ELF-1 (cell line): Measurements from ENCODE around the gene NRIP1.

Experiments
- DNase-seq: peaks from one replicate; pipeline ENCODE4 v3.0.0-alpha.2; 2016; ENCODE audit warnings: low read depth, low spot score

Gene NRIP1, protein sequence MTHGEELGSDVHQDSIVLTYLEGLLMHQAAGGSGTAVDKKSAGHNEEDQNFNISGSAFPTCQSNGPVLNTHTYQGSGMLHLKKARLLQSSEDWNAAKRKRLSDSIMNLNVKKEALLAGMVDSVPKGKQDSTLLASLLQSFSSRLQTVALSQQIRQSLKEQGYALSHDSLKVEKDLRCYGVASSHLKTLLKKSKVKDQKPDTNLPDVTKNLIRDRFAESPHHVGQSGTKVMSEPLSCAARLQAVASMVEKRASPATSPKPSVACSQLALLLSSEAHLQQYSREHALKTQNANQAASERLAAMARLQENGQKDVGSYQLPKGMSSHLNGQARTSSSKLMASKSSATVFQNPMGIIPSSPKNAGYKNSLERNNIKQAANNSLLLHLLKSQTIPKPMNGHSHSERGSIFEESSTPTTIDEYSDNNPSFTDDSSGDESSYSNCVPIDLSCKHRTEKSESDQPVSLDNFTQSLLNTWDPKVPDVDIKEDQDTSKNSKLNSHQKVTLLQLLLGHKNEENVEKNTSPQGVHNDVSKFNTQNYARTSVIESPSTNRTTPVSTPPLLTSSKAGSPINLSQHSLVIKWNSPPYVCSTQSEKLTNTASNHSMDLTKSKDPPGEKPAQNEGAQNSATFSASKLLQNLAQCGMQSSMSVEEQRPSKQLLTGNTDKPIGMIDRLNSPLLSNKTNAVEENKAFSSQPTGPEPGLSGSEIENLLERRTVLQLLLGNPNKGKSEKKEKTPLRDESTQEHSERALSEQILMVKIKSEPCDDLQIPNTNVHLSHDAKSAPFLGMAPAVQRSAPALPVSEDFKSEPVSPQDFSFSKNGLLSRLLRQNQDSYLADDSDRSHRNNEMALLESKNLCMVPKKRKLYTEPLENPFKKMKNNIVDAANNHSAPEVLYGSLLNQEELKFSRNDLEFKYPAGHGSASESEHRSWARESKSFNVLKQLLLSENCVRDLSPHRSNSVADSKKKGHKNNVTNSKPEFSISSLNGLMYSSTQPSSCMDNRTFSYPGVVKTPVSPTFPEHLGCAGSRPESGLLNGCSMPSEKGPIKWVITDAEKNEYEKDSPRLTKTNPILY (N-terminal part only)

DNA sequence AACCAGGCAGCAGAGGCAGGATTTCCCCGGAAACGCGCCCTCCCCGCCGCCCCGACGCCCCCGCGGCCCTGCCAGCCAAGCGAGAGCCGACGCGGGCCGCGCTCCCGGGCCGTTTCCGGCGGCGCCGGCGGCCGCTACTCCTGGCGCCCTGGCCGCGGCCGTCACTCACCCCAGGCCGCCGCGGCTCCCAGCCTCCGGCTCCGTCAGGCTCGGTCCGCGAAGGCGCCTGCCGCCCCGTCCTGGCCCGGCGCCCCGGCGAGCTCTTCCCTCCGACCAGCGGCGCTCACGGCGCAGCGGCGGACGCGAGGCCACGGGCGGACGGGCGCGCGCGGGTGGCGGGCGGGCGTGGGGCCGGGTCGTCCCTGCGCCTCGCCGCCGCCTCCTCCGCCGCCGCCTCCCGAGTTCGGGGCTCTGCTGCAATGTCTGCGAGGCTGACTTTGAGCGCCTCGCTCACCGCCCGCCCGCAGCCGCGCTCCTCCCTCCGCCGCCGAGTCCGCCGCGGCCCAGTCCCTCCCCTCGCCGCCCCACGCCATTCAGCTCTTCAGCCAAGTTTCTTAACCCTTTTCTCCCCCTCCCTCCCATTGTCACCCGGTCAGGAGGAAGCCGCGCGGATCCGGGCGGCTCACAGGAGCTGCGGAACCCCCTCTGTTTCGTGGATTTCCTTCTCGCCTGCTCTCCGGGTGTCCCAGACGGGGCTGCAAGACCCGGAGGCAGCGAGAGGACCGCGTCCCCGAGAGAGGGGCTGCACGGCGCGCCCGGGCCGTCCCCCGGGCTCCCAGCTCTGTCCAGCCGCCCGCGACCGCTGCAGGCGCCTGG is at the start of gene NRIP1:
TSS of gene NRIP1 (minus strand) at position 425 of the 816 bp plus-strand sequence. CDS start 96,808 bp downstream, outside the sequence.
- peak; percentile 84 for DNase-seq

DNA sequence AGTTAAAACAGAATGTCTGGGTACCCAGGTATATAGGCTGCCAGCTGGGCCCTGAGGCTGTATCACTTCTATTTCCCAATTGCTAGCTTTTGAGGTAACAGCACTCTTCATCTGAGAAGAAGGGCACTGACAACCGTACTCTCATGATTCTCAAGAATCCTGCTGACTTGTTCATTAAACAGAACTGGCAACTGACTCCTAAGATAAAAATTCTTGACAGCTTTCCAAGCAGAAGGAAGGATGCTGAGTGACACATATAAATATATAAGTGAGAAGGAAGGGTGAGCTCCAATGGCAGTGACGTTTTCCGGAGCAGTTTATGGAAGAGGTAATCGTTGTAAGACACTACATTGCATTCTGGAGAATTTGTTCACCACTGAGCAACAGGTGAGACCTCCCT is 48.1 kb upstream of the NRIP1 start:
- no peak for DNase-seq

GRCh38 chr21:15108801-15109200 is 44.0 kb upstream of the NRIP1 start:
- no peak for DNase-seq

GRCh38 chr21:15104470-15104869 is 39.7 kb upstream of the NRIP1 start:
- no peak for DNase-seq

DNA sequence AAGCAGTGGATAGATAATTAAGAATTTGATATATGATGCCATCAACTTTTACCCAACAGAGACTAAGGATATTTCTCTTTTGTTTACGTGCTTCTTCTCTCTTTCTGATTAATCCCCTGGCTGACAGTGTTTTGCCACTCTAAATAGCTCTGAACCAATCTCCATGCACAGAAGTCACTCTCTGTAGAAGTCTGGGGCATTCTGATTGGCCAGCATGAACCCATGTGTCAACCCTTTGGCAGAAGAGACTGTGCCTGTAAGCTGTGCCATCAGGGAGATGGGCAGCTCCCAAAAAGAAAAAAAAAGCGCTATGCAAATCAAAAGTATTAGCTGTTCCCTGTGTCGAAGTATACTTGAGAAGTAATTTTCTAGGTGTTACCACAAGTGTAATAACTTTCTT is 34.1 kb upstream of the NRIP1 start:
- no peak for DNase-seq

DNA sequence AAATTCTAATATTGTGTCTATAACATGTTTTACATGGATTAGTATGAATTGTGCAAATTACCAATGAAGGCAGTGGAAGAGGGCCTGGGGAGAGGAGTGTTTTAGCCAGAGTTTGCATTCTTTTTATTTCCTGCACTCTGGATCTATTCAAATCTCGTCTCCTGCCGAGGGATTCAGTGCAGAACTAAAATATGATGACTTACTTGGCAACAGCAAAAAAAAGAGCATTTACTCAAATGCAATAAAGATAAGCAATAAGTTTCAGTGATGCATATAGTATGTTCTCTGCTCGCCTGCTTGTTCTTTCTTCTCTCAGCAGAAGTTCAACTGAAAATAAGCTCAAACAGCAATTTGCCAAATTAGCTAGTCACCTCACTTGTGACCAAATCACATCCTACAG is 33.4 kb upstream of the NRIP1 start:
- DNase-seq = no peak

- no peak for DNase-seq
These were observed 32.8 kb upstream of the NRIP1 start for GRCh38 chr21:15097580-15097979.

DNA sequence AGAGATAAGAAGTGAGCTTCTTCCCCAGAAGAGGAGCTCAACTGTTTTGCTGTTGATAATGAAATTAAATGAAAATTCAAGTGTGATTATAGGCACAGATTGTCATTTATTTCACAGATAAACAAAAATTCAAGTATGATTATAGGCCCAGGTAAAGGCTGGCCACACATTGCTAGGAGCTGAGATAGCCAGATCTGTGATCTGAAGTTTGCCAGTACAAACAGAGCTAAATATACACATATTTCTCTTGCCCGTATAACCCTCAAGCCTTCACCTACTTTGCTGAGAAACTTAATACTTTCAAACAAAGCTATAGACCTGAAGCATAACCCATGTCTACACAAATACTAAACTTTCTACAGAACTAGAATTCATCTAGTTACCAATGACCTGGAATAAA is 31.3 kb upstream of the NRIP1 start:
- no peak for DNase-seq

DNA sequence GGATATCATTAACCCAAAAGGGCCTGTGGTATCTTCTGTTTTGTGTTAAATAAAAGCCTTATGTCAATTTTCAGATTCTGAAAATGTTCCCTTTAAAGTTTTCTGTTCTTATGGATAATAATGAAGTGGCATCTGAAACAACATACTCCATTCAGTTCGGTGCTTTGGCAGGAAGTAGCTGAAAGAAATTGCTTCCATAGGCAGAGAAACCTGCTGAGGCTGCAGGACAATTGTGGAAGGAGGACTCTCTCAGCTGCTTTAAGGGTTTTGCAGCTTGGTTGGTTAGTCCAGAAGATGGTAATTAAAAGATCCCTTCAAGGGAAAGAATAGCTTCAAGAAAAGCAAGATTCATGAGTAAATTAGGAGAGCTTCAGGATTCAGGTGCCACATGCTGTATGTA is 30.5 kb upstream of the NRIP1 start:
- no peak for DNase-seq

DNA sequence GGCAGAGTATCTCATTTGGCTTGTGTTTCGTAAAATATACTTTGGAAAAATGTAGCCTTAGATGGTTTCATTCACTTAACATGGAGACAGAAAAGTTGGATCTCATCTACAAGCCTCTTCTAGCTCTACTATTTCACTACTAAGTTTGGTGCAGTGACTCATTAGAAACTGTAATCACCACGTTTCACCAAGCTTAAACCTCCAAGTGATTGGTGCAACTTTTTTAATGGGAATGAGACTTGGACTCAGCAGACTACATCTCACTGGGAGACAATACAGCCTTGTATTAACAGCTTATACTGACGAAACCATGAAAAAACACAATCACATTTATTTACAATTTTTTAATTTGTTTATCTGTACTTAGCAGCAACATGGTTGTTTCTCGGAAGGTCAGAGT is 29.9 kb upstream of the NRIP1 start:
- DNase-seq = no peak

DNA sequence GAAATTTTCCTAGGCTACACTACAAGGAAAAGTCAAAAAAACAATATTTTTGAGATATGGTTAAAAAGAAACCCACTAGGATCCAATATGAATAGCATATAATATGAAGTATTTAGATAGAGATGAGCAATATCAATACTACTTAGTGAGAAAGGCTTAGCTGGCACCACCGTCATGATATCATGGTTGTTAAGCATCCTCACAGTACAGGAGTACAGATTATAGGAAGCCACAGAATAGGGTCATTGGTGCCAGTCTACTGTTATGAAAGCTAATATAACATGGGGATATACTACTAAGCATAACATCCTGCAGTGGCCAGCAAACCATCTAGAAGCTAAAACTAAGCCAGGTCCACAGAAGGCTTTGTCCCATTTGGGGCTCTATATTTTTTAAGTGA is 28.4 kb upstream of the NRIP1 start:
- DNase-seq = no peak

DNA sequence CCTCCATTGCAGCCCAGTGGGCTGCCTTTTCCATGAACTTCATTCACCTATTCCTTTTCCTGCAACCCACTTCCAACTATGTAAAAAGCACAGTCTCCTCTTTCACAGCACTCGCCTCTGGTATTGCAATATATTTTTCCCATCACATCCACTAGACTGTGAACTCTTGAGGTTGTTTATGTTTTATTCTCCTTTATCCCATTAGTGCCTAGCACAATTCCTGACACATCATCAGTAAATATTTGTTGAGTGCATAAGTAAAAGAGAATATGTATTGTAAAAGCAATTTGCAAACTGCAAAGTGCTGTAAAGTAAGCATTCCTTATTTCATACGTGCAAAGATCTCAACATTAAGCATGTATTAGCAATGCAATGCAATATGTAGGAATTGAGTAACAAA is 27.9 kb upstream of the NRIP1 start:
- no peak for DNase-seq

DNA sequence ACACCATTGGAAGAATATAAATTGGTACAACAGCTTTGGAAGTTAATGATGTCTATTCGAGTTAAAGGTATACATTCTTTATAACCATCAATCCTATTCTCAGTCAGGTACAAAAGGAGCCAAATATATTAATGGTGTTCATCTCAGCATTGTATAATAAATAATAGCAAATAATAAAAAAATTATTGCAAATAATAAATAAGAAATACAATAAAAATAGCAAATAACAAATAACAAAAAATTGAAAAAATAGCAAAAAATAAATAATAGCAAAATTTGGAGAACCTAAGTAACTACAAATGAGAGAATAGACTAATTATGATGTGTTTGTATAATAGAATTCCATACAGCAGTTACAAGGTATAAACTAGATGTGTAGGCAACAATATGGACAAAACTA is 25.6 kb upstream of the NRIP1 start:
- DNase-seq = no peak

GRCh38 chr21:15088488-15088887 is 23.7 kb upstream of the NRIP1 start:
- no peak for DNase-seq

- DNase-seq = no peak
These were observed 19.9 kb upstream of the NRIP1 start for GRCh38 chr21:15084668-15085067.

DNA sequence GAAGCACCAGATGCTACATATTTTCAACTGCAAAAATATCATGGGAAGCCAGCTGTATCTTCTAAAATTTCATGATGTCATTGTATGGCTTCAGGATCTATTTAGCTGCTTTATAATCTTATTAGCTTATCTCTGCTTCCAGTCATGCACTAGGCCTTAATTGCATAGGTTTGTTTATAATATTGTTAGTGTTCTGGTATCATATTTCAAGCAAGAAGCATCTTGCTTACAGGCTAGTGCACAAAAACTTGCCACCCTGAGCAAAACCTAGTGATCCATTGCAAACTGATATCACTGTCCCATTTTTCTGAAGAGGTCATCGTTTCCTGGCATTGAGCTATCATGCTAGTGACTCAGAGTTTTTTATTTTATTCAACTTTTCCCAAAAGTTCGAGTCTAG is 15.7 kb upstream of the NRIP1 start:
- DNase-seq = no peak

- DNase-seq = no peak
These were observed 14.5 kb upstream of the NRIP1 start for GRCh38 chr21:15079269-15079668.

GRCh38 chr21:15078180-15078579 is 13.4 kb upstream of the NRIP1 start:
- DNase-seq = no peak

GRCh38 chr21:15077529-15078145 is 12.8 kb upstream of the NRIP1 start:
- no peak for DNase-seq

DNA sequence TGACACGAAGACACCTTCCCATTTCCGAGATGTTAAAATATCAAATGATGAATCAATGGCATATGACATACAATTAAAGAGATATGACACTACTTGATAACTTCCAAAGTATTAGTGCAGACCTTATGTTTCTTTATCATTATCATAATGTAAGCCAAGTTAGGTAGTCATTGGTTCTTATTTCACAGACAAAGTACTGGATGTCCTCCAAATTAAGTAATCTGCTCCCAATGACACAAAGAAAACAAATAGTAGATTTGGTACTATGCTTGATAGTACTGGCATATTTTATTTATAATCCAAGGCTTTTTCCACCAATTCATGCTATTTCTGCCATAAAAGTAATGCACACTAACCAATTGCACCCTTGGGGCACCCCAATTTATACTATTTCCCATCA is 11.9 kb upstream of the NRIP1 start:
- DNase-seq = no peak

DNA sequence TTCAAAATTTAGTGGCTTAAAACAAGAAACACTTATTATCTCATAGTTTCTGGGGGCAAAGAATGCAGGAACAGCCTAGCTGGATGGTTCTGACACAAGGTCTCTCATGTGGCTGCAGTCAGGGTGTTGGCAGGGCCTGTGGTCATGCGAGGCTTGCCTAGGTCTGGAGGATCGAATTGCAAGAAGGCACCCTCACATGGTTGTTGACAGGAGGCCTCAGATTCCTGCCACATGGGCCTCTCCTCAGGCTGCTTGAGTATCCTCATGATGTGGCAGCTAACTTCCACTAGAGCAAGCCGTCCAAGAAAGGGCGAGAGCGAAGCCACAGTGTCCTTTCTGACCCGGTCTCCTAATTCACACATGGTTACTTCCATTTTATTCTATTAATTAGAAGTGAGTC is 6.2 kb upstream of the NRIP1 start:
- peak; percentile 11 for DNase-seq
